Hematopoietic multipotent progenitor cell treated with erythropoietin and hydrocortisone succinate and interleukin-3 and kit ligand, for 4 days (in vitro differentiated cells): ENCODE results near the gene JAKMIP1.
"Not testable (repeated sequence)": the region's sequence is repeated elsewhere in the genome, so short reads cannot be mapped to it uniquely, and the experiment has no call there.

Experiments used
- DNase-seq: peaks from one replicate; pipeline ENCODE4 v3.0.0-alpha.2; 2015

The JAKMIP1 gene

GRCh38 chr4:6228158-6229067, 28.1 kb upstream of the JAKMIP1 start:
- DNase-seq: no peak

GRCh38 chr4:6227412-6228157, 27.2 kb upstream of the JAKMIP1 start:
- DNase-seq: no peak

GRCh38 chr4:6226506-6226905, 26.2 kb upstream of the JAKMIP1 start:
- no peak for DNase-seq

- peak; percentile 56 for DNase-seq
Observed at GRCh38 chr4:6225469-6225868, 25.1 kb upstream of the JAKMIP1 start.

GRCh38 chr4:6224735-6225134, 24.4 kb upstream of the JAKMIP1 start:
- no peak for DNase-seq

GRCh38 chr4:6222761-6223292, 22.5 kb upstream of the JAKMIP1 start:
- DNase-seq: no peak

GRCh38 chr4:6221851-6222760, 21.8 kb upstream of the JAKMIP1 start:
- peak; percentile 15 for DNase-seq

GRCh38 chr4:6221301-6221850, 21.0 kb upstream of the JAKMIP1 start:
- DNase-seq: no peak

GRCh38 chr4:6217716-6218381, 17.5 kb upstream of the JAKMIP1 start:
- DNase-seq: peak; percentile 31

GRCh38 chr4:6216588-6216987, 16.2 kb upstream of the JAKMIP1 start:
- DNase-seq: no peak

- no peak for DNase-seq
Observed at GRCh38 chr4:6209921-6210320, 9.6 kb upstream of the JAKMIP1 start.

GRCh38 chr4:6209291-6209690, 8.9 kb upstream of the JAKMIP1 start:
- not testable (repeated sequence) for DNase-seq

GRCh38 chr4:6208416-6208815, 8.1 kb upstream of the JAKMIP1 start:
- DNase-seq: no peak

GRCh38 chr4:6207602-6208001, 7.3 kb upstream of the JAKMIP1 start:
- DNase-seq: no peak

GRCh38 chr4:6206771-6207290, 6.5 kb upstream of the JAKMIP1 start:
- no peak for DNase-seq

- DNase-seq: no peak
Observed at GRCh38 chr4:6205973-6206372, 5.6 kb upstream of the JAKMIP1 start.

- no peak for DNase-seq
Observed at GRCh38 chr4:6205567-6205931, 5.2 kb upstream of the JAKMIP1 start.

- DNase-seq: no peak
Observed at GRCh38 chr4:6204871-6205566, 4.7 kb upstream of the JAKMIP1 start.

- DNase-seq: no peak
Observed at GRCh38 chr4:6204098-6204497, 3.7 kb upstream of the JAKMIP1 start.

GRCh38 chr4:6201580-6202091, 1.3 kb upstream of the JAKMIP1 start:
- peak; percentile 28 for DNase-seq

GRCh38 chr4:6200922-6201362, 593 bp upstream of the JAKMIP1 start:
- no peak for DNase-seq
